ENCODE data around the gene ZNF20.

Gene ZNF20

DNA sequence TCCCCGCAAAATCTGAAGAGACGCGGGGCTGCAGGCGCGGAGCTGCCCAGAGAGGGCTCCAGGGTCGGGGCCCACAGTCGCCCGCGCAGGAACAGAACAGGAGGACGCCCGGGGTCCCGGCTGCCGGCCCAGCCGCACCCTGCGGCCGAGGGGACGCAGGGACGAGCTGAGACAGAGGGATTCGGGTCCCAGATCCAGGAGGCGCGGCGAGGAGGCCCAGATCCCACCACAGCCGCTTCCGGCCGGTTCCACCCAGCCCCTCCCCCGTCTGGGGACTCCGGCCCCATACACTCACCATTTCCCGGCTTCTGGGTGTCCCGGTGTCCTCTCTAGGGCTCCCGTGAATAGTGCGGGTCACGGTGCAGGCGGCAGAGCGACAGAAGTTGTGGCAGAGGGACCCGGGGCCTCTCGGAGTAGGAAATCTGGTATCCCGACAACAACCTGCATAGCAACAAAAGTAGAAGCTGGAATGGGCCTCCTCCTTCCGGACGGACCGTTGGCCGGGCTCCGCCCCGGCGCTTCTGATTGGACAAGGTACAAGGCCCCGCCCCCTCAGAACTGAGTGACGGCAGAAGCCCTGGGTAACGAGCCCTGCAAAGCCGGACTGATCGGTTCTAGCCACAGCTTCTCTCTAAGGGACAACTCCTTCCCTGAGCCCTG lies at the start of gene ZNF20:
TSS of gene ZNF20 (minus strand) at position 466 of the 660 bp plus-strand sequence. CDS start at position 298, 168 bp downstream.
- TF ChIP-seq ZNF274 (IDR thresholded peaks at IDR 0.05; ENCODE audit: low read depth, low read length) (no peak), YY1 (IDR thresholded peaks at IDR 0.05; ENCODE audit: insufficient read depth, insufficient read length) (no peak), SUZ12 (IDR thresholded peaks at IDR 0.05; ENCODE audit: extremely low read depth, insufficient read depth, insufficient read length) (no peak)
- peaks cover 5% of the 10 kb centered on the region for H3K4me1 ChIP-seq (ENCODE audit: insufficient read depth, insufficient read length)
- H3K9ac ChIP-seq (ENCODE audit: insufficient read length, low read depth), result peak within 1 kb of the TSS; percentile 88
- DNase-seq (ENCODE audit: low read depth, low spot score), result peak; percentile 94
- peak within 1 kb of the TSS; percentile 80 for H3K4me3 ChIP-seq (ENCODE audit: insufficient read length, low read depth)
- no peaks in the 10 kb centered on the region for H3K27me3 ChIP-seq (ENCODE audit: insufficient read depth, insufficient read length)
- peaks cover 11% of the 10 kb centered on the region for H3K9me3 ChIP-seq (ENCODE audit: insufficient read depth, low read length)
- peaks cover 55% of the 10 kb centered on the region for H3K36me3 ChIP-seq (ENCODE audit: insufficient read depth, insufficient read length, low read length)

DNA sequence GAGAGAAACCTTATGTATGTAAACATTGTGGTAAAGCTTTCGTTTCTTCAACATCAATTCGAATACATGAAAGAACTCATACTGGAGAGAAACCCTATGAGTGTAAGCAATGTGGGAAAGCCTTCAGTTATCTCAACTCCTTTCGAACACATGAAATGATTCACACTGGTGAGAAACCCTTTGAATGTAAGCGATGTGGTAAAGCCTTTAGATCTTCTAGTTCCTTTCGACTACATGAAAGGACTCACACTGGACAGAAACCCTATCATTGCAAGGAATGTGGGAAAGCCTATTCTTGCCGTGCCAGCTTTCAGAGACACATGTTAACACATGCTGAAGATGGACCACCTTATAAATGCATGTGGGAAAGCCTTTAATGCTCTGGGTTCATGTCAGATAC lies 47.5 kb upstream of the ZNF20 start:
- H3K9me3 ChIP-seq (ENCODE audit: insufficient read depth, low read length), result peaks cover 73% of the 10 kb centered on the region
- H3K36me3 ChIP-seq (ENCODE audit: insufficient read depth, insufficient read length, low read length), result peaks cover 70% of the 10 kb centered on the region
- no peak for DNase-seq (ENCODE audit: low read depth, low spot score)
- H3K4me3 ChIP-seq (ENCODE audit: insufficient read length, low read depth), result no peak overlapping the region
- TF ChIP-seq ZNF274 (IDR thresholded peaks at IDR 0.05; ENCODE audit: low read depth, low read length) (peak; percentile 84), SUZ12 (IDR thresholded peaks at IDR 0.05; ENCODE audit: extremely low read depth, insufficient read depth, insufficient read length) (no peak)
- no peaks in the 10 kb centered on the region for H3K27me3 ChIP-seq (ENCODE audit: insufficient read depth, insufficient read length)
- no peak overlapping the region for H3K9ac ChIP-seq (ENCODE audit: insufficient read length, low read depth)
- no peaks in the 10 kb centered on the region for H3K4me1 ChIP-seq (ENCODE audit: insufficient read depth, insufficient read length)

DNA sequence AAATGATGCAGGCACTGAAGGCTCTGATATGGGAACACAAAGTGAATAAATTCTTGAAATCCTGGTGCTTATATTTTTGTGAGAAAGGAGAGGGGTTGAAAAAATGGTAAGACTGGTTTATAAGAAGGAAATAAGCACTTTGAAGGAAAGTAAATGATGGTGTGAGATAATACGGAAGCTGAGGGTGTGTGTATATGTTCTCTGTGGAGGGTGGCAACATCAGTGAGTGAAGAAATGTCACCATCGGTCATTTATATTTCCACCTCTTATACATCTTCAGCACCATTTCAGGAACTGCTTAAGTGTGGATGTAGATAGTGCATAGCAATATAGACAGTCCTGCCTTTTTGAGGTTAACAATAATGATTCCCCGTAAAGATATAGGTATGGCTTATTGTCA lies 40.2 kb upstream of the ZNF20 start:
- H3K9ac ChIP-seq (ENCODE audit: insufficient read length, low read depth), result no peak overlapping the region
- H3K9me3 ChIP-seq (ENCODE audit: insufficient read depth, low read length), result peaks cover 58% of the 10 kb centered on the region
- peaks cover 19% of the 10 kb centered on the region for H3K36me3 ChIP-seq (ENCODE audit: insufficient read depth, insufficient read length, low read length)
- no peak for TF ChIP-seq YY1 (IDR thresholded peaks at IDR 0.05; ENCODE audit: insufficient read depth, insufficient read length)
- no peaks in the 10 kb centered on the region for H3K4me1 ChIP-seq (ENCODE audit: insufficient read depth, insufficient read length)
- no peak for DNase-seq (ENCODE audit: low read depth, low spot score)
- H3K4me3 ChIP-seq (ENCODE audit: insufficient read length, low read depth), result no peak overlapping the region
- H3K27me3 ChIP-seq (ENCODE audit: insufficient read depth, insufficient read length), result no peaks in the 10 kb centered on the region

DNA sequence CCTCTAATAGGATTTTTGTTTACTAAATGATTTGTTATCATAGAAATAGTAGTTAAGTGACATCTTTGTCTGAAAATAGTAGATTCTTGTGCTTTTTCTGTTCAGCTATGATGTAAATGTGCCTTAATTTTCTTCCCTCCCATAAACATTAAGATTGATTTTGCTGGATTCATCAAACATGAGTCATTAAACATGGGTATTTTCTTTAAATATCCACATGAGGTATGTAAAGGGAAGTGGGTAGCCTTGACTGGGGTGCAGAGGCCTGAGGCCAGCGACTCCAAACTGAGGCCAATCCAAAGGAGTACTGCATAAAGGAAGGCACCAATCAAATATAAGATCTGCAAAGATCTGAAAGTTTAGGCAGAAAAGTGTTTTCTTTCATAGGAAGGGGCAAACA lies 26.5 kb upstream of the ZNF20 start:
- Histone ChIP-seq H3K9me3 (ENCODE audit: insufficient read depth, low read length) (no peaks in the 10 kb centered on the region), H3K27me3 (ENCODE audit: insufficient read depth, insufficient read length) (no peaks in the 10 kb centered on the region), H3K36me3 (ENCODE audit: insufficient read depth, insufficient read length, low read length) (peaks cover 38% of the 10 kb centered on the region), H3K4me1 (ENCODE audit: insufficient read depth, insufficient read length) (no peaks in the 10 kb centered on the region), H3K4me3 (ENCODE audit: insufficient read length, low read depth) (no peak overlapping the region), H3K9ac (ENCODE audit: insufficient read length, low read depth) (no peak overlapping the region)
- no peak for DNase-seq (ENCODE audit: low read depth, low spot score)
- TF ChIP-seq SUZ12 (IDR thresholded peaks at IDR 0.05; ENCODE audit: extremely low read depth, insufficient read depth, insufficient read length), result no peak
- TF ChIP-seq YY1 (IDR thresholded peaks at IDR 0.05; ENCODE audit: insufficient read depth, insufficient read length), result no peak
- TF ChIP-seq ZNF274 (IDR thresholded peaks at IDR 0.05; ENCODE audit: low read depth, low read length), result no peak

DNA sequence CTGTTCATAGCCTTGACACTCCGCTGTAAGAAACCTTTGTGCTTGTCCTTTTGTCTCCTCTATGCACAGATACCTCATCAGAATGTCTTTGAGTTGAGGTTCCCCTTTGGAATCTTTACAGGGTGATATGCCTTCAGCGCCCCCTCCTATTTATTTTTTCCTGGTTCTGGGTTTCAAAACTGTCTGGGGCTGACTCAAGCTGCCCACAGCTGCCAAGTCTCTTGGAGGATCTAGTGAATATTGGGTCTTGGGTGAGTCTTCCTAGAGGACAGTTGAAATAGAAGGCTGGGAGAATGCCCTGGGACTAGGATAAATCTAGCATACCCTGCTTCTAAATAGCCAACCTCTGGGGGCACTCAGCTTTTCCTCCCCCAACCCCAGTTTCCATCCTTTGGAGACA lies 23.7 kb upstream of the ZNF20 start:
- H3K9ac ChIP-seq (ENCODE audit: insufficient read length, low read depth), result peak overlapping the region; percentile 96
- H3K27me3 ChIP-seq (ENCODE audit: insufficient read depth, insufficient read length), result no peaks in the 10 kb centered on the region
- H3K36me3 ChIP-seq (ENCODE audit: insufficient read depth, insufficient read length, low read length), result peaks cover 20% of the 10 kb centered on the region
- H3K4me3 ChIP-seq (ENCODE audit: insufficient read length, low read depth), result peak overlapping the region; percentile 95
- DNase-seq (ENCODE audit: low read depth, low spot score), result no peak
- no peaks in the 10 kb centered on the region for H3K4me1 ChIP-seq (ENCODE audit: insufficient read depth, insufficient read length)
- H3K9me3 ChIP-seq (ENCODE audit: insufficient read depth, low read length), result no peaks in the 10 kb centered on the region; the same call in 1 of the 2 replicates
- TF ChIP-seq SUZ12 (IDR thresholded peaks at IDR 0.05; ENCODE audit: extremely low read depth, insufficient read depth, insufficient read length) (no peak), YY1 (IDR thresholded peaks at IDR 0.05; ENCODE audit: insufficient read depth, insufficient read length) (no peak), ZNF274 (IDR thresholded peaks at IDR 0.05; ENCODE audit: low read depth, low read length) (no peak)

DNA sequence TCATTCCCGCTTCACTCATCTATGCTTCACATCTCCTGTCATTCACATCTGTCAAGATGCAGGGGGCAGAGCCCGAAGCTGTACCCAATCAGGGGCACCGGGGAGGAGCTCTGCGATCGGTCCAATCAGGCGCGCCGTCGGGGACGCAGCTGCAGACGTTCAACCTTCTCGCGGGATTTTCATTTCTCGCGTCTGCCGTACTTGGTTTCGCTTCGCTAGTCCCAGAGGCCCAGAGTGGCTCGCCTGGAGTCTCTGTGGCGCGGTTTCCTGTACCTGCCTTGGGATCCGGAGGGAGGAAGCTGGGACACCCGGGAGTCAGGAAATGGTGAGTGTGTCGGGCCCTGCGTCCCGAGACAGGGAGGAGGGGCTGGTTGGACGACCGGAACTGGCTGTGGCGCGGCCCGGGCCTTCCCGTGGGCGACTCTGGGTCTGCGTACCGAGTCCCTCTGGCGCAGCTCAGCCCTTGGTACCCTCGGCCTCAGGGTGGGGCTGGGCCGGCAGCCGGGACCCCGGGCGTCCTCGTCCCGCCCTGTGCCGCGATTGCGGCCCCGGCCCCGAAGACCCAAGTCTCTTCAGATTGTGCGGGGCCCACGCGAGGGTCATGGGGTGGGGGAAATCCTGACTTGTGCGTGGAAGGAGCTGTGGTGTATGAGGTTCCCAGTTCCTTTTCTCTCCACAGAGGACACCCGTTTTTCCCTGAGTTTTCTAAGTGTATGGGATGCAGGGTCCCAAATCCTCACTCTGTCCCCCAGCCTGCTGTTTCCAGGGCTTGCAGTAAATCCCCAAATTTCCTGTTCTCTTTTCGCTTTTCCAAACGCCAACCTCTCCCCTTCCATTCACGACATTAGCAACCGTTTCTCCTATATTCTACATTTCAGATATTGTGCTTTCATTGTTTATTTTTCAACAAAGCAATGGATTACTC lies 23.0 kb upstream of the ZNF20 start, which contains the start of gene ZNF136:
TSS of gene ZNF136 (plus strand) at position 215 of the 925 bp plus-strand sequence. CDS start at position 323, 108 bp downstream.
- Histone ChIP-seq H3K4me1 (ENCODE audit: insufficient read depth, insufficient read length) (no peaks in the 10 kb centered on the region), H3K27me3 (ENCODE audit: insufficient read depth, insufficient read length) (no peaks in the 10 kb centered on the region), H3K4me3 (ENCODE audit: insufficient read length, low read depth) (peak within 1 kb of the TSS; percentile 95), H3K36me3 (ENCODE audit: insufficient read depth, insufficient read length, low read length) (peaks cover 18% of the 10 kb centered on the region), H3K9me3 (ENCODE audit: insufficient read depth, low read length) (no peaks in the 10 kb centered on the region; the same call in 1 of the 2 replicates), H3K9ac (ENCODE audit: insufficient read length, low read depth) (peak within 1 kb of the TSS; percentile 96)
- DNase-seq (ENCODE audit: low read depth, low spot score), result peak; percentile 97
- no peak for TF ChIP-seq ZNF274 (IDR thresholded peaks at IDR 0.05; ENCODE audit: low read depth, low read length)
- no peak for TF ChIP-seq YY1 (IDR thresholded peaks at IDR 0.05; ENCODE audit: insufficient read depth, insufficient read length)
- no peak for TF ChIP-seq SUZ12 (IDR thresholded peaks at IDR 0.05; ENCODE audit: extremely low read depth, insufficient read depth, insufficient read length)

DNA sequence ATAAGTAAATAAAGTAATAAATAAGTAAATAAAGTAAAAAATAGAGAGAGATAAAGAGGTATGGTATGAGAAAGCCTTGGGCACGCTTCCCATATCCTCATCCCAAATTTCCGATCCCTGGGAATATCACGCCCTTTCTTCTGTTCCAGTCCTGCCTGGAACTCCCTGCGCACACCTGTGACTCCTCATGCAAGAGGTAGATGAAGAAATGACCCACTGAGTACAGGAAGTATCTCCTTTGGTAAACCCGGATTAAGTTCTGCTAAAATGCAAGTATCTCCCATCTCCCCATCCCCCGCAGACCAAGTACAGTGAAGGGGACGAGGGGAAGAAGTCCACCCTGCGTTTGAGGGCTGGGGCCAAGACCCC lies 22.3 kb upstream of the ZNF20 start:
- Histone ChIP-seq H3K4me1 (ENCODE audit: insufficient read depth, insufficient read length) (no peaks in the 10 kb centered on the region), H3K36me3 (ENCODE audit: insufficient read depth, insufficient read length, low read length) (peaks cover 18% of the 10 kb centered on the region), H3K4me3 (ENCODE audit: insufficient read length, low read depth) (peak overlapping the region; percentile 95), H3K9me3 (ENCODE audit: insufficient read depth, low read length) (no peaks in the 10 kb centered on the region; the same call in 1 of the 2 replicates), H3K27me3 (ENCODE audit: insufficient read depth, insufficient read length) (no peaks in the 10 kb centered on the region), H3K9ac (ENCODE audit: insufficient read length, low read depth) (no peak overlapping the region)
- TF ChIP-seq YY1 (IDR thresholded peaks at IDR 0.05; ENCODE audit: insufficient read depth, insufficient read length) (no peak), ZNF274 (IDR thresholded peaks at IDR 0.05; ENCODE audit: low read depth, low read length) (no peak), SUZ12 (IDR thresholded peaks at IDR 0.05; ENCODE audit: extremely low read depth, insufficient read depth, insufficient read length) (no peak)
- no peak for DNase-seq (ENCODE audit: low read depth, low spot score)

Measured in NT2/D1 (cell line).